H1 (cell line): ENCODE measurements around the gene P2RY8. TPM values are rescaled to one million over a fixed set of nuclear protein-coding genes. Genes with fewer than 3 reads are reported as not detected.
A peak's percentile ranks its signal among the peaks of the same experiment; 100 is the strongest.

ENCODE experiments used
- CTCF ChIA-PET: fragments of 300-600 bp; sonication (Branson Sonifier 250); formaldehyde crosslinking; loops from one replicate; lab custom pipeline; 2021; ENCODE audit not compliant: partially characterized antibody; lab: Charles Lee
- POLR2A ChIA-PET: fragments of 300-600 bp; sonication (Branson Sonifier 250); formaldehyde crosslinking; loops from one replicate; lab custom pipeline; 2021; ENCODE audit warnings: inconsistent platforms; ENCODE audit not compliant: partially characterized antibody; lab: Charles Lee
- DNase-seq, 2 experiments: peaks; one replicate each; pipeline versions ENCODE4 v3.0.0 to v3.0.0-alpha.2; 2010 to 2022; ENCODE audit warnings: low spot score in 2 of 2, low read depth in 1 of 2, mixed read lengths in 1 of 2
- FAIRE-seq: peaks from 2 replicates; lab custom pipeline; 2011; peaks lifted over from hg19 to GRCh38; lab: Jason Lieb, UNC
- H2AFZ ChIP-seq: 2 replicates; pipeline ENCODE4 v1.8.1; 2012; ENCODE audit warnings: low read length, inconsistent platforms
- H2AK5ac ChIP-seq: 2 replicates; pipeline ENCODE4 v1.6.1; 2013; ENCODE audit warnings: low read depth, low read length
- H2BK120ac ChIP-seq: replicated peaks from 2 replicates; pipeline ENCODE3; 2013; ENCODE audit warnings: low read depth, low read length, inconsistent platforms
- H2BK12ac ChIP-seq: 2 replicates; pipeline ENCODE4 v1.6.1; 2013; ENCODE audit warnings: low read depth, low read length
- H2BK15ac ChIP-seq: 2 replicates; pipeline ENCODE4 v1.6.1; 2013; ENCODE audit warnings: low read length
- H2BK20ac ChIP-seq: 2 replicates; pipeline ENCODE4 v1.6.1; 2013; ENCODE audit warnings: low read length
- H2BK5ac ChIP-seq: 2 replicates; pipeline ENCODE4 v1.6.1; 2013; ENCODE audit warnings: low read depth, low read length
- H3K14ac ChIP-seq: 2 replicates; pipeline ENCODE4 v1.6.1; 2013; ENCODE audit warnings: inconsistent platforms; ENCODE audit not compliant: insufficient read length
- H3K18ac ChIP-seq: 2 replicates; pipeline ENCODE4 v1.6.1; 2013; ENCODE audit warnings: low read length; ENCODE audit errors: extremely low read depth
- H3K23ac ChIP-seq: 2 replicates; pipeline ENCODE4 v1.6.1; 2013; ENCODE audit warnings: inconsistent platforms; ENCODE audit not compliant: insufficient read length
- H3K23me2 ChIP-seq: 2 replicates; pipeline ENCODE4 v1.6.1; 2013; ENCODE audit warnings: low read depth, low read length
- H3K27ac ChIP-seq: 2 replicates; pipeline ENCODE4 v1.6.1; 2011; ENCODE audit warnings: low read depth, low read length, inconsistent platforms
- H3K27me3 ChIP-seq, 4 experiments: replicated peaks in 1 of 4; 1 replicate in 1 of 4; 2 replicates in 3 of 4; pipeline versions ENCODE4 v1.6.1 to v1.8.1; 2011 to 2013; ENCODE audit warnings: low read length in 3 of 4, mild to moderate bottlenecking in 3 of 4, inconsistent platforms in 2 of 4, mixed read lengths in 2 of 4, moderate library complexity in 1 of 4; ENCODE audit not compliant: control insufficient read depth in 3 of 4, insufficient read depth in 3 of 4; ENCODE audit errors: extremely low read depth in 1 of 4
- H3K36me3 ChIP-seq, 4 experiments: 2 replicates each; pipeline versions ENCODE4 v1.6.1 to v1.8.1; 2011 to 2013; ENCODE audit warnings: mild to moderate bottlenecking in 4 of 4, low read length in 3 of 4, moderate library complexity in 2 of 4, control low read depth in 1 of 4, inconsistent platforms in 1 of 4; ENCODE audit not compliant: insufficient read depth in 4 of 4, control insufficient read depth in 2 of 4
- H3K4ac ChIP-seq: replicated peaks from 2 replicates; pipeline ENCODE3; 2013; ENCODE audit warnings: low read length, low read depth, mixed read lengths, inconsistent platforms; ENCODE audit not compliant: insufficient read length
- H3K4me1 ChIP-seq, 4 experiments: replicated peaks in 1 of 4; 1 replicate in 1 of 4; 2 replicates in 3 of 4; pipeline versions ENCODE4 v1.6.1 to v1.8.1; 2011 to 2013; ENCODE audit warnings: low read length in 3 of 4, inconsistent platforms in 2 of 4, mixed read lengths in 1 of 4; ENCODE audit not compliant: insufficient read depth in 4 of 4, control insufficient read depth in 3 of 4
- H3K4me2 ChIP-seq, 2 experiments: 2 replicates each; pipeline versions ENCODE4 v1.6.1 to v1.8.1; 2011 to 2013; ENCODE audit warnings: low read depth in 2 of 2, low read length in 2 of 2, control low read depth in 1 of 2, inconsistent platforms in 1 of 2, mild to moderate bottlenecking in 1 of 2; ENCODE audit not compliant: insufficient read depth in 1 of 2
- H3K4me3 ChIP-seq, 4 experiments: fragments of 200-600, 300-600 bp in 1 of 4; sonication (generic), shearing (Covaris generic), sonication (Bioruptor Twin) in 1 of 4; 2 replicates each; pipeline versions ENCODE4 v1.5.1 to v1.8.1; 2011 to 2016; ENCODE audit warnings: low read length in 4 of 4, low read depth in 3 of 4, control low read depth in 2 of 4, inconsistent platforms in 2 of 4, mild to moderate bottlenecking in 2 of 4, mixed read lengths in 1 of 4, moderate library complexity in 1 of 4; ENCODE audit not compliant: insufficient read depth in 2 of 4; ENCODE audit errors: extremely low read depth in 1 of 4
- H3K56ac ChIP-seq: replicated peaks from 2 replicates; pipeline ENCODE3; 2013; ENCODE audit warnings: low read depth, mild to moderate bottlenecking, mixed read lengths, low read length, inconsistent platforms; ENCODE audit not compliant: insufficient read length
- H3K79me1 ChIP-seq: 2 replicates; pipeline ENCODE4 v1.6.1; 2013; ENCODE audit warnings: low read depth, low read length, control low read depth
- H3K79me2 ChIP-seq, 2 experiments: 2 replicates each; pipeline versions ENCODE4 v1.6.1 to v1.8.1; 2012 to 2013; ENCODE audit warnings: low read length in 2 of 2, mild to moderate bottlenecking in 2 of 2, inconsistent platforms in 1 of 2; ENCODE audit not compliant: insufficient read depth in 2 of 2, control insufficient read depth in 1 of 2
- H3K9ac ChIP-seq, 4 experiments: replicated peaks in 1 of 4; 1 replicate in 1 of 4; 2 replicates in 3 of 4; pipeline versions ENCODE4 v1.6.1 to v1.8.1; 2011 to 2013; ENCODE audit warnings: low read depth in 3 of 4, low read length in 3 of 4, control low read depth in 2 of 4, mild to moderate bottlenecking in 2 of 4, moderate library complexity in 2 of 4, inconsistent platforms in 1 of 4; ENCODE audit errors: extremely low read depth in 1 of 4
- H3K9me3 ChIP-seq, 2 experiments: 2 replicates each; pipeline versions ENCODE4 v1.6.1 to v1.8.1; 2012 to 2013; ENCODE audit warnings: mild to moderate bottlenecking in 2 of 2, moderate library complexity in 2 of 2, control low read depth in 1 of 2, inconsistent platforms in 1 of 2, low read depth in 1 of 2, low read length in 1 of 2, mixed read lengths in 1 of 2; ENCODE audit not compliant: insufficient read depth in 2 of 2
- H4K20me1 ChIP-seq, 2 experiments: replicated peaks in 1 of 2; 2 replicates each; pipeline versions ENCODE3 to v1.8.1; 2011 to 2013; ENCODE audit warnings: inconsistent platforms in 2 of 2, low read length in 2 of 2, mild to moderate bottlenecking in 1 of 2; ENCODE audit not compliant: insufficient read depth in 2 of 2, control insufficient read depth in 1 of 2
- H4K5ac ChIP-seq: 2 replicates; pipeline ENCODE4 v1.6.1; 2013; ENCODE audit warnings: low read length, low read depth, mixed read lengths, inconsistent platforms; ENCODE audit not compliant: insufficient read length
- H4K8ac ChIP-seq: 2 replicates; pipeline ENCODE4 v1.8.0; 2013; ENCODE audit warnings: mild to moderate bottlenecking, moderate library complexity, low read length, inconsistent platforms; ENCODE audit not compliant: insufficient read depth; ENCODE audit errors: extremely low read depth
- H4K91ac ChIP-seq: replicated peaks from 2 replicates; pipeline ENCODE3; 2013; ENCODE audit warnings: low read length, mixed read lengths, inconsistent platforms; ENCODE audit not compliant: insufficient read length
- BACH1 ChIP-seq: IDR thresholded peaks from 2 replicates; pipeline ENCODE4 v1.6.1; 2012; ENCODE audit warnings: low read length, improper control_type of control experiment
- HDAC2 ChIP-seq, 2 experiments: fragments of 300-600 bp in 1 of 2; sonication (generic) in 1 of 2; IDR thresholded peaks; 2 replicates each; pipeline ENCODE4 v1.6.1; 2011 to 2012; ENCODE audit warnings: low read depth in 2 of 2, low read length in 2 of 2, mild to moderate bottlenecking in 2 of 2, moderate library complexity in 2 of 2, borderline replicate concordance in 1 of 2, inconsistent platforms in 1 of 2
- JUND ChIP-seq: IDR thresholded peaks from 2 replicates; pipeline ENCODE4 v1.6.1; 2011; ENCODE audit warnings: mild to moderate bottlenecking, improper control_type of control experiment, low read length
- MAFK ChIP-seq: IDR thresholded peaks from 2 replicates; pipeline ENCODE4 v1.6.1; 2012; ENCODE audit warnings: low read depth, mild to moderate bottlenecking, improper control_type of control experiment, low read length
- POLR2A ChIP-seq, 2 experiments: IDR thresholded peaks; 1 replicate in 1 of 2; 2 replicates in 1 of 2; pipeline ENCODE4 v1.6.1; 2011; ENCODE audit warnings: low read depth in 2 of 2, low read length in 2 of 2, mild to moderate bottlenecking in 2 of 2; ENCODE audit errors: control extremely low read depth in 1 of 2
- RAD21 ChIP-seq, 2 experiments: IDR thresholded peaks in 1 of 2; conservative IDR thresholded peaks in 1 of 2; 2 replicates each; pipeline ENCODE4 v1.6.1; 2011; ENCODE audit warnings: low read depth in 2 of 2, low read length in 2 of 2, improper control_type of control experiment in 1 of 2, inconsistent platforms in 1 of 2, mild to moderate bottlenecking in 1 of 2, moderate library complexity in 1 of 2
- SIRT6 ChIP-seq: IDR thresholded peaks from one replicate; pipeline ENCODE4 v1.7.1; 2012; ENCODE audit warnings: low read length, inconsistent platforms
- SP1 ChIP-seq: IDR thresholded peaks from 2 replicates; pipeline ENCODE4 v1.6.1; 2011; ENCODE audit warnings: low read depth, low read length
- TEAD4 ChIP-seq: IDR thresholded peaks from 2 replicates; pipeline ENCODE4 v1.6.1; 2012; ENCODE audit warnings: low read depth, low read length, inconsistent platforms, mixed read lengths
- whole genome bisulfite sequencing, 2 experiments: shearing (Covaris generic) in 1 of 2; methylation state at CpG; one replicate each; pipeline versions ENCODE4 v1.1.6 to v1.1.7; 2013 to 2015; ENCODE audit warnings: low lambda C conversion rate in 2 of 2, mixed read lengths in 2 of 2, inconsistent platforms in 1 of 2, low coverage in 1 of 2, missing lambda C conversion rate in 1 of 2; ENCODE audit not compliant: insufficient replicate concordance in 2 of 2, insufficient coverage in 1 of 2, insufficient read length in 1 of 2; ENCODE audit errors: extremely low coverage in 1 of 2, missing lambda C conversion rate in 1 of 2; 5-methylcytosine and 5-hydroxymethylcytosine counted together
- polyA plus RNA-seq, 7 experiments: library from polyadenylated mRNA; depleted of rRNA in 3 of 7; stranded (reverse) in 5 of 7; unstranded in 2 of 7; fragments of >200 nt in 5 of 7; fragments of 200-250 nt in 2 of 7; gene quantifications; 1 replicate in 5 of 7; 2 replicates in 1 of 7; 4 replicates in 1 of 7; pipeline versions ENCODE4 v1.2.1 to v1.2.3, GENCODE V29; 2011 to 2013; ENCODE audit warnings: missing spikeins in 2 of 7, mixed read lengths in 2 of 7
- total RNA-seq: library from RNA; stranded (reverse); fragmentation: NEBNext Ultra II Directional; extraction: Animal tissue kit (Norgen Biotek cat#: 25700); gene quantifications from 2 replicates; pipeline ENCODE4 v1.2.1, GENCODE V29; 2021
- TF ChIP-seq, protein P1 (sequence below): IDR thresholded peaks from 2 replicates; pipeline ENCODE4 v1.6.1; 2011; ENCODE audit warnings: low read length, improper control_type of control experiment
- TF ChIP-seq, protein P2 (sequence below), 3 experiments: IDR thresholded peaks; 1 replicate in 2 of 3; 2 replicates in 1 of 3; pipeline versions ENCODE4 v1.5.1 to v1.6.1; 2011; ENCODE audit warnings: low read length in 3 of 3, mild to moderate bottlenecking in 3 of 3, inconsistent platforms in 2 of 3, low read depth in 1 of 3, moderate library complexity in 1 of 3; ENCODE audit not compliant: insufficient read depth in 1 of 3; ENCODE audit errors: control extremely low read depth in 1 of 3

Gene P2RY8
- total and polyA plus RNA-seq, 2 of the 8 experiments (the other 6 are each of a cell fraction or from before 2014, with no cell fraction given), result 0.09 to 0.15 TPM

DNA sequence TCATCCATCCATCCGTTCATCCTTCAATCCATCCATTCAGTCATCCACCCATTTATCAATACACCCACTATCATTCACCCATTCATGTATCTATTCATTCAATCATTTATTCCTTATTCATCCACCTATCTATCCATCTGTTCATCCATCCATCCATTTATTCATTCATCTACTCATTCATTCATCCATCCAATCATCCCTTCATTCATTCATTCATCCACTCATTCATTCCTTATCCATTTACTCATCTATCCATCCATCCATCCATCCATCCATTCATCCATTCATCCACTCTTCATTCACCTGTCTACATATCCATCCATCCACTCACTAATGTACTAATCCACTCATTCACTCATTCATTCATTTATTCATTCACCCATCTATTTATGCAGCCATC lies 9.5 kb downstream of the P2RY8 start:
- no peak overlapping the region for H2BK15ac ChIP-seq
- no peak overlapping the region for H3K9ac ChIP-seq
- no peak overlapping the region for H2AFZ ChIP-seq
- ChIA-PET POLR2A (no interaction called here), CTCF (no interaction called here)
- H3K23me2 ChIP-seq, result peaks cover 26% of the 10 kb centered on the region; the same call in 1 of the 2 replicates
- H4K91ac ChIP-seq, result no peak overlapping the region
- H4K8ac ChIP-seq, result no peak overlapping the region
- no peak overlapping the region for H2BK12ac ChIP-seq
- no peak for DNase-seq
- H4K20me1 ChIP-seq, result peaks cover 0 to 2% of the 10 kb centered on the region in 2 experiments
- no peak overlapping the region for H3K4ac ChIP-seq
- WGBS, 2 experiments, result 88 to 100% methylated on average over 1 of the region's 1 CpG
- H2AK5ac ChIP-seq, result no peak overlapping the region
- H3K56ac ChIP-seq, result peak overlapping the region; percentile 54
- FAIRE-seq, result no peak
- no peak overlapping the region for H3K4me2 ChIP-seq
- H3K4me1 ChIP-seq, result no peaks in the 10 kb centered on the region
- H3K27me3 ChIP-seq, result no peaks in the 10 kb centered on the region
- H3K36me3 ChIP-seq, result no peaks in the 10 kb centered on the region
- H3K18ac ChIP-seq, result no peak overlapping the region
- no peaks in the 10 kb centered on the region for H3K79me1 ChIP-seq
- H2BK20ac ChIP-seq, result no peak overlapping the region
- no peak overlapping the region for H2BK120ac ChIP-seq
- no peak overlapping the region for H3K4me3 ChIP-seq
- no peak overlapping the region for H2BK5ac ChIP-seq
- no peak overlapping the region for H4K5ac ChIP-seq
- H3K14ac ChIP-seq, result no peak overlapping the region
- H3K79me2 ChIP-seq, result no peaks in the 10 kb centered on the region
- no peak overlapping the region for H3K27ac ChIP-seq
- no peak overlapping the region for H3K23ac ChIP-seq
- H3K9me3 ChIP-seq, result no peaks in the 10 kb centered on the region
- TF ChIP-seq, protein P1, sequence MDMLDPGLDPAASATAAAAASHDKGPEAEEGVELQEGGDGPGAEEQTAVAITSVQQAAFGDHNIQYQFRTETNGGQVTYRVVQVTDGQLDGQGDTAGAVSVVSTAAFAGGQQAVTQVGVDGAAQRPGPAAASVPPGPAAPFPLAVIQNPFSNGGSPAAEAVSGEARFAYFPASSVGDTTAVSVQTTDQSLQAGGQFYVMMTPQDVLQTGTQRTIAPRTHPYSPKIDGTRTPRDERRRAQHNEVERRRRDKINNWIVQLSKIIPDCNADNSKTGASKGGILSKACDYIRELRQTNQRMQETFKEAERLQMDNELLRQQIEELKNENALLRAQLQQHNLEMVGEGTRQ, result no peak
- TF ChIP-seq TEAD4 (no peak), HDAC2 (IDR thresholded peaks at IDR 0.05; ENCODE audit: borderline replicate concordance in 1 of 2, low read depth in 2 of 2, low read length in 2 of 2) (no peak), POLR2A (IDR thresholded peaks at IDR 0.05; ENCODE audit: control extremely low read depth in 1 of 2, low read depth in 2 of 2, low read length in 2 of 2) (no peak), BACH1 (no peak), SIRT6 (no peak), JUND (no peak), RAD21 (IDR thresholded peaks at IDR 0.05 in 1 of 2, conservative IDR thresholded peaks at IDR 0.05 in 1 of 2; ENCODE audit: low read depth in 2 of 2, low read length in 2 of 2) (no peak), MAFK (no peak), SP1 (no peak)
- TF ChIP-seq, protein P2, sequence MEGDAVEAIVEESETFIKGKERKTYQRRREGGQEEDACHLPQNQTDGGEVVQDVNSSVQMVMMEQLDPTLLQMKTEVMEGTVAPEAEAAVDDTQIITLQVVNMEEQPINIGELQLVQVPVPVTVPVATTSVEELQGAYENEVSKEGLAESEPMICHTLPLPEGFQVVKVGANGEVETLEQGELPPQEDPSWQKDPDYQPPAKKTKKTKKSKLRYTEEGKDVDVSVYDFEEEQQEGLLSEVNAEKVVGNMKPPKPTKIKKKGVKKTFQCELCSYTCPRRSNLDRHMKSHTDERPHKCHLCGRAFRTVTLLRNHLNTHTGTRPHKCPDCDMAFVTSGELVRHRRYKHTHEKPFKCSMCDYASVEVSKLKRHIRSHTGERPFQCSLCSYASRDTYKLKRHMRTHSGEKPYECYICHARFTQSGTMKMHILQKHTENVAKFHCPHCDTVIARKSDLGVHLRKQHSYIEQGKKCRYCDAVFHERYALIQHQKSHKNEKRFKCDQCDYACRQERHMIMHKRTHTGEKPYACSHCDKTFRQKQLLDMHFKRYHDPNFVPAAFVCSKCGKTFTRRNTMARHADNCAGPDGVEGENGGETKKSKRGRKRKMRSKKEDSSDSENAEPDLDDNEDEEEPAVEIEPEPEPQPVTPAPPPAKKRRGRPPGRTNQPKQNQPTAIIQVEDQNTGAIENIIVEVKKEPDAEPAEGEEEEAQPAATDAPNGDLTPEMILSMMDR (IDR thresholded peaks at IDR 0.05; ENCODE audit: control extremely low read depth in 1 of 3, insufficient read depth in 1 of 3, low read depth in 1 of 3, low read length in 3 of 3), result no peak
